Lower leg skin (tissue), 3 donors: ENCODE data around the gene ADAMTS14.

ENCODE experiments used
- CTCF ChIP-seq, 3 donors: fragments of 450-650 bp; IDR thresholded peaks; one replicate each; pipeline ENCODE4 v1.5.1; 2016; ENCODE audit warnings: antibody characterized with exemption in 3 of 3, mild to moderate bottlenecking in 3 of 3, moderate library complexity in 2 of 3
- POLR2A ChIP-seq, 2 donors: fragments of 450-650 bp; IDR thresholded peaks; one replicate each; pipeline ENCODE4 v1.6.1; 2016 to 2017; ENCODE audit warnings: antibody characterized with exemption in 2 of 2, mild to moderate bottlenecking in 1 of 2, moderate library complexity in 1 of 2

GRCh38 chr10:70626056-70626455 is 46.2 kb upstream of the ADAMTS14 start:
- TF ChIP-seq CTCF (IDR thresholded peaks at IDR 0.05) (no peak), POLR2A (IDR thresholded peaks at IDR 0.05) (no peak)
